Measurements from ENCODE around the gene IQGAP2.

The IQGAP2 gene

DNA sequence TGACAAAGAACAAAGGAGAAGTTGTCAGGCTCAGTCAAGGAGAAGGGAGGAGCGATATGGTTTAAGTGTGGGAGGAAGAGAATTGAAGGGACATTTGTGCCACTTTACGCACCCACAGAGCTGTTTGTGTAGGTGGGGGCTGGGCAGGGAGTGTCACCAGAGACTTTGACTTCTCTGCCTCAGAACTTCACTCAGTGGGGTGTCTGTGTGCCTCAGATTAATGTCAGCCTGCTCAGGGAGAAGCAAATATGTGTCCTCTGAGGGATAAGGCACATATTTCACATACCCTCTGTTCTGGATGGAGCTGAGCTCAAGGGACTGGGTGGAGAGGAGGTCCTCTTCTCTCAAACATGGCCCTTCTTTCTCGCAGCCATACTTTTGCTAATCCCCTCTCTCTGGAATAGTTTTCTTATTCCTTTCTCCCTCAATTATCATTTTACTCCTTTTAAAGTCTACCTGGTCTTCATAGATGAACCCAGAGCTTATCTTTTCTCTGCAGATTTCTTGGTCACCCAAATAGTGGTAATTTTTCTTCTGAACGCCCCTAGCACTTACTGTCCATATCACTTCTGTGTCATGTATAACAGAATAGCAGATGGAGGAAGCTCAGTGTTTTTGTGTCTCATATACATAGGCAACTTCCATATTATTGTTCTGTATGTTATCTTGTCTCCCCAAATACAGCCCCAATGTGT is 77.0 kb downstream of the IQGAP2 start:
- DNase-seq: no peak

DNA sequence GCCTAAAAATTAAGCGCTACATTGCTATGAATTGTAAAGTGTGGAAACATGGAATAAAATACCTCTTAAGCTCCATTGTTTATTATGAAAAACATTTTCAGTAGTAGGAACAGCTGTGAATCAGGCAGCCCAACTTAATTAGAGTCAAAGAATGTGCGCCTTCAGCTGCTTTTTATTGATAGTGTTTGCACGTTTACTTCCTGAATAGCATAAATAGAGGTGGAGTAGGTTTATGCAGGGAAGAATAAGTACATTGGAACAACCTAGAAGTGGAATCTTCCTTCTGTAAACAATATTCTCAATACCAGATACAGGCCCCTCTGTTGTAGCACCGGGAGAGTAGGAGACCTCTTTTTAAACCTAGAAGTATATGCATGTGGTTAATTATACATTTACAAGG is 79.9 kb downstream of the IQGAP2 start:
- DNase-seq: no peak

DNA sequence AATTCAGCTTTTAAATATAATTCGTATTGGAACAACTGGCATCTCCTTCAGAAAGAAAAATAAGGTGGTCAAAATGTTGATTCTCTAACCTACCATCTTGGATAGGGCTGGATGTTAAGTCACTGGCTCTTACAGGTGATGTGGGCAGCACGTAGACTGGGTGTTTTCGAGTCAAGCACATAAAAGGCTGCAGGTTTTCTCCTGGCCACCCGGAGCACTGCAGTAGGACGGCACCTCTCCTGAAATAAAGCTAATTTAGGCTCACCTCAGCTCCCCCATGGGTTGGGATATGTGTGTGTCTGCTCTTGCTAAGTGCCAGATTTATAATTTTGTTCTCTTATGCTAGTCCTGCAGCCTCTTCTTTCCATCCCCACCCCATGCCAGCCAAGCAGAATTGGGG is 80.3 kb downstream of the IQGAP2 start:
- no peak for DNase-seq

DNA sequence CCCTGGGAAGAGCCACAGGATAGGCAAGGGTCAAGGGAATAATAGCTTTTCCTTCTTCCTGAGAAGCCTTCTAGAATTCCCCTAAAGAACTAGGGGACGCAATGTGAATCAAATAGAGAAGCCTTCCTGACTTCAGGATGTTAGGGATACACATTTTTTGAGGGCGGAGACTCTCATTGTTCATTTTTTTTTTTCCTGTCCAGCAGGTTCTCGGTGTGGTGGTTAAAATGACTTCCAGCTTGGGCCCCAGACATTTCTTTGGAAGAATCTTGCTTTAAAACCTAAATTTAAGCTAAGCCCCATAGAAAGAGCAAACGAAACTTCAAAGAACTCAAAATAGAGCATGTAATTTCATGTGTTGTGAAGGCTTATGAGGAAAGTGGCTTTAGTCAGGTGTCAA is 80.8 kb downstream of the IQGAP2 start:
- DNase-seq: no peak

DNA sequence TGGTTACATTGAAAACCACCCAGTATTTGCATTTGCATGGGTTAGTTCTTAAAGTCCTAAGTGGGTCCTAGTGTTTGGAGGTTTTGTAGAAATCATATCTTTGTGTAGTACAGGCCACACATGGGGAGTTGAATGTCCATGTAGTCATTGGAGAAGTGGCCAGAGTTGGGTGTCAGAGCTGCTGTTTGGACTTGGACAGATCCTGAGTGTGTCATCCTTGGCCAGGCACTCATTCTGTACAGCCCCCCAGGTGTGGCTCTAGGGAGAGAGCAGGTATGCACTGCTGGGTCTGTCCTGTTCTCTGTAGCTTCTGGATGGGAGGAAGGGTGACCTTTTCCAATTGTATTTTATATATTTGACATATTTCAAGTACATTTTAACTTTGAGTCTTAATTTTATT is 82.4 kb downstream of the IQGAP2 start:
- no peak for DNase-seq

DNA sequence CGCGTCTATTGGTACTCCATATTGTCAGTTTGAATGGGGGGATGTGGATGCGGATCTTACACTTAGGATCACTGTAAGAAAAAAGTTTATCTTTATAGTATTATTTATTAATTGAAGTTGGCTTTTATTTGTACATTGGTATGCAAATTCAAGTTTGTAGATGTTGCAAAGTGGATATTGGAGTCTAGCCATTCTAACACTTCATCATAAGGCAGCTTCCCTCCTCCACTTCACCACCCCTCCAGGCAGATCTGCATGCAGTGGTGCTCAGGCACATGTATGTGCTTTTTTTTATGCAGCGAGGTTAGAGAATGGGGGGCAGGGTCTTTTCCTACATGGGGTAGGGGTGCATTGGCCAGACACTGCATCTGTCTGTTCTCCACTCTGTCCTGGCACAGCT is 84.3 kb downstream of the IQGAP2 start:
- DNase-seq: no peak

DNA sequence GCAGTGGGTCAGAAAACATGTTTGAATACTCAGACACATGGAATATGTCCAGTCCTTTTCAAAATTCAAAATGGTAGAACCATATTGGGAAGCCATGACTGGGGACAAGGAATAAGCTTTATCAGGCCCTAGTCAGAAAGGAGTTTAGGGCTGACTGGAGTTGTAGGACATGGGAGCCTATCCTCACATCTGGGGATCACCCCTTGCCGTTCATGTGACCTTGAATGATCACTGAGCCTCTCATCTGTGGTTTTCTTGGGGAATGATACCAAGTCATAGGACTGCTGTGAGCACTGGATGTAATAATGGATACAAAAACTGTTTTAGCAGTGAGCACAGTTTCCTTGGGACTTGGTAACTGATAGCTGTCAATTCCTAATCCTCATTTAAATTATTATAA is 84.7 kb downstream of the IQGAP2 start:
- no peak for DNase-seq

DNA sequence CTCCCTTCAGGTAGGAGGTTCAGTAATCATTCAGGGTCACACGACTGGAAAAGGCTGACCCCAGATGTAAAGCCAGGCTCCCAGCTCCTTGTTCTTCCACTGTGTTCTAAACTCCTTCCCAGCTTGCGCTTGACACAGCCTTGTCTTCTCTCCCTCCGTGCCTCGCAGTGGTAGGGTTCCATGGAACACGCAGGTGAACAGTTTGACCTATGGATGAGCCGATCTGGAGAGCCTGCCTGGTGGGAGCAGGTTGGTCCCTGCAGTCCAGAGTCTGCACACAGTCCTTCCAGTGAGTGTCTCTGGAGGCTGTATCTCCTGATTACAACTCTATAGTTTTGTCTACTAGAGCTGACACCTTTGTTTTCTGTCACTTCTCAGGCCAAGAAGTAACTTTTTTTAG is 85.9 kb downstream of the IQGAP2 start:
- no peak for DNase-seq

DNA sequence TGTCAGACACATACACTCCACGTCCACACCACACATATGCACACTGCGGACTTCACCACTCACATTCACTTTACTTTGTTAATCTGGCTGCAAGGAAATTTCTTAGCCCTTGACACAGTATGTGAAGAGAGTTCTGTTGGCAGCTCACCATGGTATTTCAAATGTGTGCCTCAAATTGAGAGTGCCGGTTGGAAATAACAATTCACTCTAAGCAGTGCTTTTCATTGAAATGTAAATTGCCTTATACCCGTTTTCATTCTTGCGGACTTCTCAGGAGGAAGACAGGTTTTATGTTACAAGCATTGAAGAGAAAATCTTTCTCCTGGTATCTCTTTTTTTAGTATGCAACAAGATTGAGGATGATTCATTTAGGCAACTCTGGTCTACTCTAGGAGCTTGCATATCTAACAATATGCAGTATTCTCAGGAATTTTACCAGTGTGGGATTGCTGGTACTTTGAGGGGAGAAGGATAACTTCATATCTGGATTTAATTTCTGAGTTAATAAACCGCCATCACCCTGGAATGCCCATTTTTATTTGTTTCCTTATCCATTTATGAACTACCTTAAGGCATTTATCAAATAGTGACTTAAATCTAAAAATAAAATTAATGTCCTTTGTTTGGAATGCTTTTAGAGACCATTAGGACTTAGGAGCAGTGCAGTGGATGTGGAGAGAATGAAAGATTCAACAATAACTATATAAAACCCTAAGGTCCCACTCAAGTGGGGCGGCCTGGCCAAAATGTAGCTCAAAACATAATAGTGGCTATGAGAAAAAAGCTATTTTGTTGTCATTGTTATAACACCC is 87.0 kb downstream of the IQGAP2 start:
- DNase-seq: no peak

DNA sequence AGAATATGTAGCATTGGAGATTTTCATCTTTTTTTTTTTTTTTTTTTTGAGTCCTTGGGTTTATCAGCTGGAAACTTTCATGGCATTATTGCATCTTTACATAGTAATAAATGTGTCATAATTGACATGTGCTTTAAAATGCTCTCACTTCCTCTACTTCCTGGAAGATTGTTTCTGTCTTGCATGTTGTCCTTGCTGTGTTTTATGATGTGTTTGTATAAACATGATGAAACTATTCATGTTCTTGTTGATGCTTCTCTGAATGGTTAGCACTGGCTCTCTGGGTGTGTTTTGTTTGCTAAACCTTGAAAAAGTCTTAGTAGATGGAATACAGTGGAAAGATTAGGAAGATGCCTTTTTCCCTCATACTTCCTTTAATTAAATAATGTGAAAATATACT is 87.9 kb downstream of the IQGAP2 start:
- no peak for DNase-seq

DNA sequence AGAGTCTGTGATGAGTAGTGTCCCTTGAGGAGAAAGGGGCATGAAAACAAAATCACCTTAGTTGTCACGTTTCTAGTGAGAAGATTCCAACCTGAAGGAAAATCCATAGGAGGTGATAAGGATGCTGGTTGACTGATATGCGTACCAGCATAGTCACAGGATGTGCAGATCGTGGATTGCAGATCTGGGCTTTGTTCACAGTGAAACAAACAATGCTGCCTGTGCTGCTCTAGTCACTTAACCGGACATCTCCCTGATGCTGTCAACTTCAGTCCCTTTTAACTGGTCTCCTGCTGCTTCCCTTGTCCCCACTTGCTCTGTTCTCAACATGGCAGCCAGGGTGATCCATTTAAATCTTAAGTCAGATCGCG is 89.7 kb downstream of the IQGAP2 start:
- DNase-seq: no peak

DNA sequence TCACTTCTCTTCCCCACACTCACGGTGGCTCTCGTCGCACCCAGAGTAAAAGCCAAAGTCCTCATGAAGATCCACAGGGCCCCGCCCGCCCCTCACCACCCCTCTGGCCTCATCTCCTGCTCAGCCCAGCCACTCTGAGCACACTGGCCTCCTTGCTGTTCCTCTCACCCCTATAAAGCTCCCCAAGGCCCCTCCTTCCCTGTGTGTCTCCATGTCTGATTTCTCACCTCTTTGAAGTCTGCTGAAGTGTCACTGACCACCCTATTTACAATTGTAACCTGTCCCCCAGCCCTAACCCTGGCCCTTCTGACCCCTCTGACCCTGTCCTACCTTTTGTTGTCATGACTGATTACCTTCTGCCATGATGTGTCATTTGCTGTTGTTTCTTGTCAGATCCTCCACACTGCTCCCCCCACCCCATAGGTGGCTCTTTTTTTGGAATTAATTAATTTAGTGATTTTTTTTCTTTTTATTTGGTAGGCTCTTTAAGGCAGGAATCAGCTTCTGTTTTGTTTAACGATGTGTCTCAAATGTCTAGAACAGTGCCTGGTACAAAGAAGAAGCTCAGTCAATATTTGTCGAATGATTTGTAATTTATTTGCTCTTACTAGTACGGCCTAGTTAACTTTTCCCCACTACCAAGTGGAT is 90.2 kb downstream of the IQGAP2 start:
- no peak for DNase-seq

DNA sequence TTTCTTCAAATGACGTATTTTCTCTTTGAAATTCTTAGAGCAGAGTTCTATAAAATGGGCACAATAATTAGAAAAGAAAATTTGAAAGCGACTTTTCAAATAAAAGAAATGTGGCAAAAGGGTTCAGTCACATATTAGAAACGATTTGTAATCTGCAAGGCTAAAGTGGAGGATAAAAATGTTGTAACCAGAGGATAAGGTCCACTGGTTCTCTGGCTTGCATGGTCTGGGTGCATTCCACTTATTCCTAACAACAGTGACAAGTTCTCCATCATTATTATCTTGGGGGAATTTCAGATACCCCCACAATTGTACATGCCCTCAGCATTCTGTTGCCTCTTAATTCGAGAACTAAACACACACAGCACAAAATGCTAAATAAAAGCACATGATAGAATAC is 91.1 kb downstream of the IQGAP2 start:
- DNase-seq: no peak

DNA sequence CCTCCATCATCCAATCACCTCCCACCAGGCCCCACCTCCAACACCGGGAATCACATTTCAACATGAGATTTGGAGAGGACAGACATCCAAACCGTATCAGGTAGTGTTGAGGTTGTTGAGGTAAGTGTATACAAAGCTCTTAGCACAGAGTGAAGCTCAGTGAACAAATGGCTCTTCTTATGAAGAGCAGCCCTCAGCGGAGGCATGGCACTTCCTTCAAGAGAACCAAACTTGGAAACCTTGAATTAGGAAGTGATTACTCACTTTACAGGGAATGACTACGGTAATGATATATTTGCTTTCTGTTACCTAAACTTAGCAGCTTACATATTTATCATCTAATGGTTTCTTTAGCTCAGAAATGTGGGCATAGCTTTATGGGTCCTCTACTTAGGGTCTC is 92.8 kb downstream of the IQGAP2 start:
- no peak for DNase-seq

DNA sequence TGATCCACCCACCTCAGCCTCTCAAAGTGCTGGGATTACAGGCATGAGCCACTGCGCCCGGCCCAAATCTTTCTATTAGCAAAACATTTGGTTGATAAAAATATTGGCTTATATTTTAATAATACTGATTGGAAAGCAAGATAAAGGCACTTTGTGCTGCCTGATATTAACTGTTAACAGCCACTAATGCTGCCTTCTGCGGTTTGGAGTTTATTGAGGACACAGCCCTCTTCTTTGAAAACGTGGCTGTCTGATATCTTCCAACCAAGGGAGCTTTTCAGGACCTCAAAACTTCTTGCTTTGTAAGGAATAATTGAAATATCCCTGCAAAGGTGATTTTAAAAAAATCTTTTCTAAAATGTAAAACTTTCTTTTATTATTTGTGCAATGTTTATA is 94.0 kb downstream of the IQGAP2 start:
- no peak for DNase-seq

DNA sequence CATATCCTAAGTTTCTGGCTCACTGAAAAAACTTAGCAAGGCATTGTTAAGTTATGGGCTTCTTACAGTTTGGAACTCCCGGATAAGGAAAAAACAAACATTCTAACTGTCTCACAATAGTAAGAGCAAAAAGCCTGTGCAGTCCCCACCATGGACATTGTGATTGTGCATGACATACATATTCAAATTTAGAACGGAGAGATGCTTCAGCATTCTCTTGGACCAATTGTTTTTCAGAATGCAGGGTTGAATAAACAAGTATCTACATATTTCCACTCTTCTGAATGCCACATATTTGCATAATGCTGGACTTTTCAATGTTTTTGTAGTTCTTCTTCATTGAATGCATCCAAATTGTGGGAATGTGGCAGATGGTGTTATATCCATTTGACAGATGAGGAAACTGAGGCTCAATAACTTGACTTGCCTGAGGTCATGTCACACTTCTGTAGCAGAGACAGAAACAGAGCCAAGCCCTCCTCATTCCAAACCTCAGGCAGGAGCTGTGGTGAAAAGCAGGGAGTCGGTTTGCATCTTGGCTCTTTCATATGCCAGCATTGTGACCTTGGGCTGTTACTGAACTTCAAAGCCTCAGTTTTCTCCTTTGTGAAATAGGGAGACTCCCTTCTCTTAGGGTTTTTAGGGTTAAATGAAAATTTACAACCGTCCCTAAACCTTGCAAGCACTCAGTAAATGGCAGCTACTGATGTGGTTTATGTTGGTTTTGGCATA is 95.1 kb downstream of the IQGAP2 start:
- no peak for DNase-seq

DNA sequence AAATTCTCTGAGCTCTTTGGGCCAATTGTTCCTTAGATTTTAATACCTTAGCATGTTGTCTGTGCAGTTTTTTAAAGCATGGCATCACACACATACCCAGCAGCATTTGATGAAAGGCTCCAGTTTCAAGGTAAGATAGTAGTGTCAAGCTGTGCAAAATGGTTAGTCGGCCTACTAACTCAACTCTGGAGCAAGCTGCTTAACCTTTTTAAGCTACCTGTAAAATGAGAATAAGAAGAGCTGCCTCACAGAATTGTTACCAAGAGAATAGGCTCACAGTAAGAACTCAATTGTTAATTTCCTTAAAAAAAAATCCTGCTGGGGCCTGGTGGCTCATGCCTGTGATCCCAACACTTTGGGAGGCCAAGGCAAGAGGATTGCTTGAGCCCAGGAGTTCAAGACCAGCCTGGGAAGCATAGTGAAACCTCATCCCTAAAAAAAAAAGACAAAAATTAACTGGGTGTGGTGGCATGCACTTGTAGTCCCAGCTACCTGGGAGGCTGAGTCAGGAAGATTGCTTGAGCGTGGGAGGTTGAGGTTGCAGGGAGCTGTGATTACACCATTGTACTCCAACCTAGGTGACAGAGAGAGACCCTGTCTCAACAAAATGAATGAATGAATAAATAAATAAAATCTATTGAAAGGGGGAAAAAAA is 96.5 kb downstream of the IQGAP2 start:
- no peak for DNase-seq

DNA sequence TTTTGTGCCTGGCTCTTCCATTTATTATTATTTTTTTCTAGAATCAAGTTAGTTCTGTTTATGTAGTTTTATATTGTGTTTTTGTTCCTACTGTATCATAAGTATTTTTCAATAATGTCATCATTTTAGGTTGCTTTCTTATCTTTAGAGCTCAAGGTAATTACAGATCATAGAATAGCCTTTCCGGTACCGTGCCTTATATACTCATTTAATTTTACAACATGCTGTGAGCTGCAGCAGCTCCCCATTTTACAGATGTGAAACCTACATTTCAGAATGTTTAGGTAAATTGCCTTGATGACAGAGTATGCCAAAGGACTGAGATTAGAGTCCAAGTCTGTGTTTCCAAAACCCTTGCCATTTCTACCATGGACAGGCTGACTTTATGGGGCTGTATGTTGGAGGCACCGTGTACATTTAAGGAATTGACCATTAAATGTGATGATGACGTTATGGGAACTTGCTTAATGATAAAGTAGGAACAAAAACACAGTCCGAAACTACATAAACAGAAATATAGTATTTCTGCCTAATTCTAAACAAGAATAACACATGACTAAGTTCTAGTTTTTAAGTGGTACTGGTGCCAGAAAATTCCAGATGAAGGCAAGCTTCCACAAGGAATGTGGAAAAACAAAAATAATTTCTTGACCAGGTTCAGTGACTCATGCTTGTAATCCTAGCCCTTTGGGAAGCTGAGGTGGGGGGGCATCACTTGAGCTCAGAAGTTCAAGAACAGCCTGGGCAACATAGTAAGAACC is 97.7 kb downstream of the IQGAP2 start:
- no peak for DNase-seq

DNA sequence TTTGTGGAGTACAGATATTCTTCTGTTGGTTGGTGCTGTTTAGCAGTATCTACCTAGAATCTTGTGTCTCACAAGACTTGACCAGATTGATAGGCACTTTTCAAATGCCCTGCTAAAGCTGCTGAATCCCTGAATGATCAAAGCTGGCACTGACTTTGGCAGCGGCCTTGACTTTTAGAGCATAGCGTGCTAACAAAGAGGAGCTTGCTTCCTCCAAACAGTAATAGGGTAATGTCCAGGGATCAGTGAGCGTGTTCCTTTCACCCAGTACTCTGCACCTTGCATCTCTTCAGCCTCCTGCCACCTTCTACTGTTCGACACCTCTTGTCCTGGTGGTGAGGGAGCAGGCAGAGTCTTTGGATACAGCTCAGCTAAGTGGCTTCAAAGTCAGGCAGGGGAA is 100.8 kb downstream of the IQGAP2 start:
- no peak for DNase-seq

DNA sequence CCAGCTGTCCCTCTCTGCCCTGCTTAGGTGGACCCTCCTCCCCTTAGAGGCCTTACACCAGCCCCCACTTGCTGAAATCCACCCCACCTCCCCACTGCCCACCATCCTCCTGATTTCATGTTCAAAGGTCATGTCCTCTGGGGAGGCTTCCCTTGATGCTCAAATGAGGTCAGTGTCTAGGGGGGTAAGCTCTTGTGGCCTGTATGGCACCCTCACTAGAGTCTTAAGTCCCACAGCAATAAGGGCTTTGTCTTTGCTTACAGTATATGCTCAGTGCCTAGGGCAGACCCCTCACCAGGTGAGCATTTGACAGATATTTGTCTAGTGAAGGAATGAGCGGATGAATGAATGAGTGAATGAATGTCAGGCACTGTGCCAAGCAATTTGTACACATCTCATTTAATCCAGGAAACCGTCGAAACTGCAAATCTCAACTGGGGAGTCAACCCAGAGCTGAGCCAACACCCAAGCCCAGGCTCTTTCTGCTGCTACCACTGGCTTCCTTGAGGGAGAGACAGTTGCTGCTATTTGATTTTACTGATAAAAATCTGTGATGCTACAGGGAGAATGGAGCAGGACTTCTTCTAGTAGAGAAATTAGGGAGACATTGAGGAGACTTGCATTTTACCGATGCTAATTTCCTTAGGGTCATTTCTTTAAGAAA is 101.9 kb downstream of the IQGAP2 start:
- DNase-seq: no peak

DNA sequence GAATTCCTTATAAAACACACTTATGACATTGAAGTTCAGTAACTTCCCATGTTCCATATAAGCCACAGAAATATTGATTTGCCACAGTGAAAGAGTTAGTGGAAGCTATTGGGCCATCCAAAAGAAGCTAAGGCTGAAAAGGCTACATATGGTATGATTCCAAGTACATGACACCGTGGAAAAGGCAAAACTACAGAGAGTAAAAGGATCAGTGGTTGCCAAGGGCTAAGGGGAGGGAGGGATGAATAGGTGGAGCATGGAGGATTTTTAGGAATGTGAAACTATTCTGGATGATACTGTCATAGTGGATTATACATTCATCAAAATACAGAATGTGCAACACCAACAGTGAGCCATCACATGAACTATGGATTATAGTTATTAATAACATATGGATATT is 110.4 kb downstream of the IQGAP2 start:
- no peak for DNase-seq

DNA sequence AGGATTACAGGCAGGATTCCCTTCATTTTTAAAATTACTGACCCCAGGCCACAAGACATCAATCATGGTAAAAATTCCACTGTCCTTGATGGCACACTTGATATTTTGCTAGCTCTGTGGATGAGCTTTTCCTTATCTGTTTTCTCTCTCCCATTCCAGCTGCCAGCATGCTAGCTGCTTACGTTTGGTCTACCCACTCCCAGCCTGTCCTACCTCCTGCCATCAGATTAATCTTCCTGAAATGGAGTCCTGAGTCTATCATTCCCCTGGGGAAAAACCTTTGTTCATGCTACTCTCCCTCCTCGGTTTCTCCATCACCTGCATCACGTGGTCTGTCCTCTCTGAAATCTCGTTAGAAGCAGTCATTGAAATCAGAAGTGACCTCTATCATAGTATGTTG is 111.2 kb downstream of the IQGAP2 start:
- no peak for DNase-seq

Measured in CD4-positive, alpha-beta T cell treated with Interleukin-4 for 1 hour (primary cell).